Erythroblast (primary cell): ENCODE results near the gene EMX2.

Experiments
- GATA1 ChIP-seq: IDR thresholded peaks from 2 replicates; pipeline ENCODE4 v1.6.1; 2011; ENCODE audit warnings: low read depth, mild to moderate bottlenecking, control low read depth, low read length, moderate library complexity
- POLR2A ChIP-seq: IDR thresholded peaks from 2 replicates; pipeline ENCODE4 v1.6.1; 2011; ENCODE audit warnings: mild to moderate bottlenecking, low read length

DNA sequence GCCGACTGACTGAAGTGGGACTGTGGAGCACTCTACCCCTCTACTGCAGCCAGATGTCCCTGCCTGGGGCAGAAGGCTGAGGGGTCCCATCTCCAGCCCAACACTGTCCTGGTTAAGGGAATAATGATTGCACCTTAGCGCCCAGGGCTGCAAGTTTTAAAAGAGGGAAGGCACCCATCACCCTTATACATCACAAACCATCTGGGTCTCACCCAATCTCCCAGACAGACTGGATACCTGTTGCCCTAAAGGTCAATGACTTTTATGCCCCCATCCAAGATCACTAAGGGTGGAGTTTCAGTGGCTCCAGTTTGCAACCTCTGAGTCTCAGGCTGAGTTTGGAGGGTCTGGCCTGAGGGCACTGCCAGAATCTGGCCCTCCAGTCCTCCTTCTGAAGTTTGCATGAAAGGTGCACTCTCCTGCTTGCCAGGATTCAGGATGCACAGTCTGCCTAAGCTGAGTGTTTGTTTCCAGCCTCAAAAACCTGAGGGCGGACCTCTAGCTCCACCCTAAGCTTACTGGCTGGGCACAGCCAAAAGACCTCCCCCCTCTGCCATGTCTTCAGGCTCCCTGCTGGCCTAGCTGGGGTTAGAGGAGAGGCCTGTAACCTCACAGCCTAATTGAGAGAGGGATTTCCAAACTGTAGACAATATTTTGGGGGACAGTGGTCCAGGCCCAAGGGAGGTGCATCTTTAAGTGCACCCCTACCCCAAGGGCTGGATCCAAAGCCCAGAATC, 2.5 kb upstream of the EMX2 start:
- TF ChIP-seq POLR2A = no peak
- TF ChIP-seq GATA1 = no peak
